Measurements from ENCODE around the gene NKX2-3. TPM values are rescaled to one million over a fixed set of nuclear protein-coding genes. Genes with fewer than 3 reads are reported as not detected.

The NKX2-3 gene
- total RNA-seq, 1 donor from 2014 or later = not detected

DNA sequence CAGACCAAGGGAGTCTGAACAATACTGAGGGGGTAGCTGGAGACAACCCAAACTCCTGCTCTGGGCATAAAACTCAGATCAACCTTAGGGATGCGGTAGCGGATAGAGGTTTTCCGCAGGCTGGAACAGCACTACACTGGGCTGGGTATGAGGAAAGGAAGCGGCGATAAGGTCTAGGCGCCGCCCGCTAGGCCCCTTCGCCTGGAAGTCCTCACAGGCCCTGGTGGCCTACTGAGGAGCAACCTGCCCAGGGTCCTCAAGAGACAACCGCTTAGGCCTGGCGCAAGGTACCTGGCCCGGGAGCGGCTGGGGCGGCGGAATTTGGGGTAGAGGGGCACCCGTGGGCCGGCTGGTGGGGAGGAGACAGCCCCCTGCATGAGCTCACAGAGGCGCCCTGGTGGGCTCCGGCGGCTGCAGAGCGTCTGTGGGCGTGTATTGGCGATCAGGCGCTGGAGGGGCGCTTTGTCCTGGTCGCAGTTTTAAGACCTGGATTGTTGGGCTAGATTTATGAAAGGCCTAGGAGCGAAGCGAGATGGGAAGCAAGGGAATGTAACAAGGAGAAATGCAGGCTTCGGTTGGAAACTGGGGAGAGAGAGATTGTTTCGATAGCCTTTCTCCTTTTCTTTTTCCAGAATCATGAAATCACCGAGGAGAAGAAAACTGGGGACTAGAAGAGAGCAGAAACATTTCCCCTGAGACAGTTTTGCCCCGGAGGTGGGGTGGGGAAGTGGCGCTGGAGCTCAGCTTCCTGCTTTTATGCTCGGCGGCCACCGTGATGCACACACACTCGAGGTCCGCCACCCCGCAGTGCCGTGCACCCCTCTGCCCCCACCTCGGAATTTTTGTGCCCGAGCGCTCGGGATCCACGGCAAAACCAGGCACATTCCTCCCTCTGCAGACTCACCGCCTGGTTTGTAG lies 2.4 kb upstream of the NKX2-3 start:
- TF ChIP-seq EZH2 (IDR thresholded peaks at IDR 0.05; ENCODE audit: insufficient read depth, low read length) = peak; percentile 40
- TF ChIP-seq, protein P1, sequence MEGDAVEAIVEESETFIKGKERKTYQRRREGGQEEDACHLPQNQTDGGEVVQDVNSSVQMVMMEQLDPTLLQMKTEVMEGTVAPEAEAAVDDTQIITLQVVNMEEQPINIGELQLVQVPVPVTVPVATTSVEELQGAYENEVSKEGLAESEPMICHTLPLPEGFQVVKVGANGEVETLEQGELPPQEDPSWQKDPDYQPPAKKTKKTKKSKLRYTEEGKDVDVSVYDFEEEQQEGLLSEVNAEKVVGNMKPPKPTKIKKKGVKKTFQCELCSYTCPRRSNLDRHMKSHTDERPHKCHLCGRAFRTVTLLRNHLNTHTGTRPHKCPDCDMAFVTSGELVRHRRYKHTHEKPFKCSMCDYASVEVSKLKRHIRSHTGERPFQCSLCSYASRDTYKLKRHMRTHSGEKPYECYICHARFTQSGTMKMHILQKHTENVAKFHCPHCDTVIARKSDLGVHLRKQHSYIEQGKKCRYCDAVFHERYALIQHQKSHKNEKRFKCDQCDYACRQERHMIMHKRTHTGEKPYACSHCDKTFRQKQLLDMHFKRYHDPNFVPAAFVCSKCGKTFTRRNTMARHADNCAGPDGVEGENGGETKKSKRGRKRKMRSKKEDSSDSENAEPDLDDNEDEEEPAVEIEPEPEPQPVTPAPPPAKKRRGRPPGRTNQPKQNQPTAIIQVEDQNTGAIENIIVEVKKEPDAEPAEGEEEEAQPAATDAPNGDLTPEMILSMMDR (IDR thresholded peaks at IDR 0.05; ENCODE audit: insufficient read depth, low read depth, low read length) = no peak
- H3K36me3 Mint-ChIP-seq (ENCODE audit: low read depth, unreplicated experiment) = peaks cover 9% of the 10 kb centered on the region
- DNase-seq (ENCODE audit: low read depth) = no peak

DNA sequence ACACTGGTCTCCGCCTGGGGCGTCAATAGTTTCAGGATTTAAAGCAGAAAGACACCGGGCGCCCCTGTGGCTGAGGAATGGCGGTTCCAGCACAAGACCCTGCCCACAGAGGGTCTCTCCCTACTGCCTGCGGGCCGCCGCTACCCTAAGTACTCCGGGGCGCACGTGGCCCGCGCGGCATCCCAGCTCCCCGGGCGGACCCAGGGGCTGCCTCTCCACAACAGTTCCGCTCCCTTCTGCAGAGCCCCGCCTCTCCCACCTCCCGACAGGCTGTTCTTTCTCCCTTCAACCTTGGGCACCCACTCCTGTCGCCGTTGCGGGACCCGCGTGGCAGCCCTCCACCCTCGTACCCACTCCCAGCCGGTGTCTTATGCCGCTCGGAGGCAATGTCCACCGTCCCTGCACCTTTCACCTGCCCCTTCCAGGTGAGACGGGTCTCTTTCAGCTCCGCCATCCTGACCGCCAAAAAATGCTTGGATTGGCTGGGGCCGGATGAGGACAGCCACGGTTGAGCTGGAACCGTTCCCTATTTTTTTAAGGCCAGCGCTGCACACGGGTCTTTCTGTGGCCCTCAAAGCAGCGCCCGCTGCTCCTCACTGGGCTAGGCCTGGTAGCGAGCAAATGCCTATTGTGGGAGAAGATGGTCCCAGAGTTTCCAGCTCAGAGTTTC lies 1.6 kb upstream of the NKX2-3 start:
- Histone ChIP-seq H3K4me2 (ENCODE audit: low read length) (no peak overlapping the region), H3K9me3 (ENCODE audit: insufficient read depth, low read depth, low read length) (peaks cover 20% of the 10 kb centered on the region), H3K36me3 (ENCODE audit: insufficient read depth, low read length) (no peaks in the 10 kb centered on the region), H3K4me3 (ENCODE audit: insufficient read depth, low read depth, low read length) (no peak overlapping the region), H2AFZ (ENCODE audit: low read depth, low read length) (no peak overlapping the region), H3K9ac (ENCODE audit: low read length) (no peak overlapping the region), H3K4me1 (ENCODE audit: insufficient read depth, low read length) (no peaks in the 10 kb centered on the region), H3K27ac (ENCODE audit: low read depth, low read length) (no peak overlapping the region), H3K79me2 (ENCODE audit: insufficient read depth, low read length) (no peaks in the 10 kb centered on the region), H3K27me3 (ENCODE audit: insufficient read depth, low read length) (peaks cover 98% of the 10 kb centered on the region), H4K20me1 (ENCODE audit: insufficient read depth, low read length) (peaks cover 13% of the 10 kb centered on the region)
- TF ChIP-seq, protein P1 (IDR thresholded peaks at IDR 0.05; ENCODE audit: insufficient read depth, low read depth, low read length) = no peak
- TF ChIP-seq EZH2 (IDR thresholded peaks at IDR 0.05; ENCODE audit: insufficient read depth, low read length) = peak; percentile 80
- peaks cover 88% of the 10 kb centered on the region for H3K27me3 Mint-ChIP-seq (ENCODE audit: low read depth, unreplicated experiment)
- FAIRE-seq = no peak
- no peaks in the 10 kb centered on the region for H3K4me1 Mint-ChIP-seq (ENCODE audit: low read depth, unreplicated experiment)
- H3K4me3 Mint-ChIP-seq (ENCODE audit: unreplicated experiment) = no peak overlapping the region
- DNase-seq (ENCODE audit: low read depth) = no peak
- H3K36me3 Mint-ChIP-seq (ENCODE audit: low read depth, unreplicated experiment) = peaks cover 9% of the 10 kb centered on the region
- peaks cover 42% of the 10 kb centered on the region for H3K9me3 Mint-ChIP-seq (ENCODE audit: unreplicated experiment)
- H3K27ac Mint-ChIP-seq (ENCODE audit: unreplicated experiment) = no peak overlapping the region

More for the DNA sequence above, 2.4 kb upstream of the NKX2-3 start:
- no peak for FAIRE-seq
- H3K27me3 ChIP-seq (ENCODE audit: insufficient read depth, low read length) = peaks cover 97% of the 10 kb centered on the region
- no peaks in the 10 kb centered on the region for H3K79me2 ChIP-seq (ENCODE audit: insufficient read depth, low read length)
- Mint-ChIP-seq H3K9me3 (ENCODE audit: unreplicated experiment) (peaks cover 42% of the 10 kb centered on the region), H3K27me3 (ENCODE audit: low read depth, unreplicated experiment) (peaks cover 91% of the 10 kb centered on the region), H3K4me3 (ENCODE audit: unreplicated experiment) (no peak overlapping the region), H3K4me1 (ENCODE audit: low read depth, unreplicated experiment) (no peaks in the 10 kb centered on the region), H3K27ac (ENCODE audit: unreplicated experiment) (peak overlapping the region; percentile 14)
- H3K9me3 ChIP-seq (ENCODE audit: insufficient read depth, low read depth, low read length) = peaks cover 17% of the 10 kb centered on the region
- H3K4me1 ChIP-seq (ENCODE audit: insufficient read depth, low read length) = no peaks in the 10 kb centered on the region
- no peak overlapping the region for H3K27ac ChIP-seq (ENCODE audit: low read depth, low read length)
- no peak overlapping the region for H3K4me2 ChIP-seq (ENCODE audit: low read length)
- no peak overlapping the region for H2AFZ ChIP-seq (ENCODE audit: low read depth, low read length)
- no peak overlapping the region for H3K9ac ChIP-seq (ENCODE audit: low read length)
- H3K4me3 ChIP-seq (ENCODE audit: insufficient read depth, low read depth, low read length) = no peak overlapping the region
- no peaks in the 10 kb centered on the region for H3K36me3 ChIP-seq (ENCODE audit: insufficient read depth, low read length)
- peaks cover 13% of the 10 kb centered on the region for H4K20me1 ChIP-seq (ENCODE audit: insufficient read depth, low read length)

Data from astrocyte (in vitro differentiated cells and primary cell).